Measurements from ENCODE around the gene MLIP.
"Not testable (repeated sequence)": the region's sequence is repeated elsewhere in the genome, so short reads cannot be mapped to it uniquely, and the experiment has no call there.

The MLIP gene

DNA sequence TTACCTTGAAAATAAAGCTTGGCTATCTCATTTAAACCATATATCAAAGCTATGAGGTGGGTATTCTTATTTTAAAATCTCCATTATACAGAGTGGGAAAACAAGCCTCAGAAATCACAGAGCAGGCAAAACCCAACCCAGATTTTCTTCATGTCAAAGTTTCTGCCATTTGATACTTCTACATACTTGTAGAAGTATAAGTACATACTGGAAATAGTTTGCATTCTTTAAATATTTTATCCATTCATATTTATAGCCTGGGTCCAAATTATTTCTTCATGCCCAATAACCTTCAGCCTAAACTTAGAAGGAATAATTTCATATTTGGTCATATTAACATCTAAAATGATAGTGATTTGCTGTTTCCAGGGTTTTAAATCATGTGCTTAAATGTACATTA lies 61.8 kb downstream of the MLIP start:
- FAIRE-seq (no peak), DNase-seq (ENCODE audit: insufficient read length) (no peak)
- no peak for TF ChIP-seq TAF1 (IDR thresholded peaks at IDR 0.05; ENCODE audit: borderline replicate concordance, low read depth, low read length)
- TF ChIP-seq POLR2A (IDR thresholded peaks at IDR 0.05; ENCODE audit: low read depth, low read length): no peak
- TF ChIP-seq POLR2AphosphoS5 (IDR thresholded peaks at IDR 0.05; ENCODE audit: low read depth, low read length): no peak

DNA sequence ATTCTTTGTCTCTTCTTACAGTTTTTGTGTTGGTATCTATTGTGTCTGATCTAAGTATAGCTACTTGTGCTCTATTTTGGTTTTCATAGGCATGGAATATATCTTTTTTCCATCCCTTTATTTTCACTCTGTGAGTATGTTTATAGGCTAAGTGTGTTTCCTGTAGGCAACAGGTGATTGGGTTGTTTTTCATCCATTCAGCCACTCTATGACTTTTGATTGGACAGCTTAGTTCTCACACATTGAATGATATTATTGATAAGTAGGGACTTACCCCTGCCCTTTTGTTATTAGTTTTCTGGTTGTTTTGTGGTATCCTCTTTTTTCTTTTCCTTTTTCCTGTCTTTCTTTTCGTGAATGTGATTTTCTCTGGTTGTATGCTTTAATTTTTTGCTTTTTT lies 67.9 kb downstream of the MLIP start:
- no peak for FAIRE-seq
- no peak for TF ChIP-seq TAF1 (IDR thresholded peaks at IDR 0.05; ENCODE audit: borderline replicate concordance, low read depth, low read length)
- TF ChIP-seq POLR2AphosphoS5 (IDR thresholded peaks at IDR 0.05; ENCODE audit: low read depth, low read length): no peak
- no peak for TF ChIP-seq POLR2A (IDR thresholded peaks at IDR 0.05; ENCODE audit: low read depth, low read length)
- no peak for DNase-seq (ENCODE audit: insufficient read length)

DNA sequence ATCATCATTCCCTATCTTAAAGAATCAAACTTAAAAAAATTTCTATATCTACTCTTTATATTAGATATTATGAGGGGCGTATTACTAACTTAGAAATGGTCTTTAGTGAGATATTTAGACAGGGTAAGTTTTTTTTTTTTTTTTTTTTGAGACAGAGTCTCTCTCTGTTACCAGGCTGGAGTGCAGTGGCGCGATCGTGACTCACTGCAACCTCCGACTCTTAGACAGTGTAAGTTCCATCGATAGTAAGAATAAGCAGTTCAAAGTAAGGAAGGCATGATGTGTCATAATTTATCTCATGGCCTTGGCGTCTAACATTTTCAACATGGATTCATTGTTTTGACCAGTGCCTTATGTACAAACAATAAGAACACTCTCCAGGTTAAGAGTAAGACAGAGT lies 72.4 kb downstream of the MLIP start:
- DNase-seq (ENCODE audit: insufficient read length) (no peak), FAIRE-seq (no peak)
- TF ChIP-seq POLR2A (IDR thresholded peaks at IDR 0.05; ENCODE audit: low read depth, low read length) (no peak), POLR2AphosphoS5 (IDR thresholded peaks at IDR 0.05; ENCODE audit: low read depth, low read length) (no peak)

DNA sequence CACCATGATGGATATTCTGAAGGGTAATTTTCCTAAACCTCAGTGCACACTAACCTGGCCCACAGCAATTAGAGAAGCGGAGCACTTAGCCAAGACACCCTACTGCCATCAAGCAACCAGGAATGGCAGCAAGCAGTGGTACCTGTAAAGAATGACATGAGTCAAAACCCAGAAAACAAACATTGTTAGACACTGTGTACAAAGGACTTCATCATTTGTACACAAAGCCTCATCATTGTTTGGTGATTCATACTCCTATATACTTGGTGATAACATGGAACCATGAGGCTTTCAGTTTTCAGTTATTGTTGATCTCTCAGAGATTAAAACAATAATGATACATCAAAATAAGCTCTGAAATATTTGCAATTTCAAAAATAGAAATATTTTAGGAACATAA lies 74.6 kb downstream of the MLIP start:
- DNase-seq (ENCODE audit: insufficient read length) (no peak), FAIRE-seq (no peak)
- TF ChIP-seq TAF1 (IDR thresholded peaks at IDR 0.05; ENCODE audit: borderline replicate concordance, low read depth, low read length) (no peak), POLR2A (IDR thresholded peaks at IDR 0.05; ENCODE audit: low read depth, low read length) (no peak), POLR2AphosphoS5 (IDR thresholded peaks at IDR 0.05; ENCODE audit: low read depth, low read length) (no peak)

DNA sequence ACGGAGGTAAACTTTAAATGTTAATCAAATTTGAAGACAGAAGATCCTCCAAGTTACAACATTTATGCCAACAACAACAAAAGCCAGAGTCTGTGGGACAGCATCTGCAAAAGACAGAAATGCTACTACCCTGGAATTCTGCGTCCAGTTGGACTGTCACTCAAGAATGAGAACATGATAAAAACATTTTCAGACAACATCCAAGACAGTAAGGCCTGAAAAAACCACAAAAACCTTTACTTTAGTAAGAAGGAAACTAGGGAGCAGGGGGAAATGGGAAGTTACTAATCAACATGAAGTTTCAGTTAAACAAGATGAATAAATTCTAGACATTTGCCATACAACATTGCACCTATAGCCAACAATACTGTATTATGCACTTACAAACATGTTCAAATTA lies 77.6 kb downstream of the MLIP start:
- TF ChIP-seq POLR2AphosphoS5 (IDR thresholded peaks at IDR 0.05; ENCODE audit: low read depth, low read length) (no peak), POLR2A (IDR thresholded peaks at IDR 0.05; ENCODE audit: low read depth, low read length) (no peak), TAF1 (IDR thresholded peaks at IDR 0.05; ENCODE audit: borderline replicate concordance, low read depth, low read length) (no peak)
- FAIRE-seq (no peak), DNase-seq (ENCODE audit: insufficient read length) (no peak)

DNA sequence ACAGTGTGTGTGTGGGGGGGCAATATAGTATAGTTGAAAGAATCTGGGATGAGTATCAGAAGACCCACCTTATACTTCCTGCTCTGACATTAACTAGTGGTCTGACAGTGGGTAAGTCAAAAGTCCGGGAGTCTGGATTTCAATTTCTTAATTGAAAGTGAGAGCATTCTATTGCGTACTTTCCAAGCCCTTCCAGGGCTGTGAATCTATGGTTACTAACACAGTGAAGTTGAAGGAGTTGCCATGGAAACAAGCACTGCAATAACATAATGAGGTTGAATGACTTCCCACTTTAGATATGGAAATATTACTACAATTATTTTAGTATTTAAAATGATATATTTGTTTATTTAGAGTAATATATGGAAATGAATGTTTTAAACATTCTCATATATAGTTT lies 80.2 kb downstream of the MLIP start:
- DNase-seq (ENCODE audit: insufficient read length): no peak
- FAIRE-seq: no peak
- no peak for TF ChIP-seq TAF1 (IDR thresholded peaks at IDR 0.05; ENCODE audit: borderline replicate concordance, low read depth, low read length)
- no peak for TF ChIP-seq POLR2AphosphoS5 (IDR thresholded peaks at IDR 0.05; ENCODE audit: low read depth, low read length)
- no peak for TF ChIP-seq POLR2A (IDR thresholded peaks at IDR 0.05; ENCODE audit: low read depth, low read length)

DNA sequence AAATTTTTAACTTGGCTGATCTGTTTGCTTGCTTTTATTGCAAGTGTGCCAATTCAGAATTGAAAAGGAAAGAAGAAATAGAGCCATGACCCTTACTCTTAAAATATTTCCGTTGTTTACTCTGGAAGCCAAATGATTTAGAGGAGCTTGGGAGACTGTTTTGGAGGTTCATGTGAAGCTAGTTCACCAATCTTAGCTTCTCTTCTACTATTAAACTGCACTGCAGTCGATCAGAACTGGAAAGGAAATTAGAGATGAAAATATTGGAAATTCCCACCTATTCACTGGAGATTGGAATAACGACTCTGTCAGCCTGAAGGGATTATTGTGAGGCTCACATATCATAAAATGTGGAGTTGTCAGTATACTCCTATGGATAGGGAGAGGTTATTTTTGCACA lies 81.8 kb downstream of the MLIP start:
- DNase-seq (ENCODE audit: insufficient read length) (no peak), FAIRE-seq (no peak)
- TF ChIP-seq TAF1 (IDR thresholded peaks at IDR 0.05; ENCODE audit: borderline replicate concordance, low read depth, low read length) (no peak), POLR2AphosphoS5 (IDR thresholded peaks at IDR 0.05; ENCODE audit: low read depth, low read length) (no peak), POLR2A (IDR thresholded peaks at IDR 0.05; ENCODE audit: low read depth, low read length) (no peak)

DNA sequence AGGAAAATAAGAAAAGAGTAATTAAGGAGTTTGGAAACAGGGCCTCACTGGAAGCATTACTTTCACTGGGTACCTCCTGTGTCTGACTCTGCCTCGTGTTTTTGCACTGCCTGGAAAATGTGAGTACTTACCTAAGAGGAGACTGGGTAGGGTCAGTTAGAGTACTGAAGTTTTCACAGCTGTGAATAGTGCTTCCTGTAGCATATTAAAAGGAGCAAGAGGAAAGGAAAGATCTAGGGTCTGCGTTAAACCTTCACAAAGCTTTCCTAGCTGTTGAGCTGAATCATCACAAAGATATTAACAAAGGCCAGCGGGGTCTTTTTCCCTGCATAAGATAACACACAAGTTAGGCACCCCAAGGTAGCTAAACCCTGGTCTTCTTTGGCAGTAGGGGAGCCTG lies 82.3 kb downstream of the MLIP start:
- TF ChIP-seq TAF1 (IDR thresholded peaks at IDR 0.05; ENCODE audit: borderline replicate concordance, low read depth, low read length) (no peak), POLR2A (IDR thresholded peaks at IDR 0.05; ENCODE audit: low read depth, low read length) (no peak), POLR2AphosphoS5 (IDR thresholded peaks at IDR 0.05; ENCODE audit: low read depth, low read length) (no peak)
- FAIRE-seq: no peak
- DNase-seq (ENCODE audit: insufficient read length): no peak

DNA sequence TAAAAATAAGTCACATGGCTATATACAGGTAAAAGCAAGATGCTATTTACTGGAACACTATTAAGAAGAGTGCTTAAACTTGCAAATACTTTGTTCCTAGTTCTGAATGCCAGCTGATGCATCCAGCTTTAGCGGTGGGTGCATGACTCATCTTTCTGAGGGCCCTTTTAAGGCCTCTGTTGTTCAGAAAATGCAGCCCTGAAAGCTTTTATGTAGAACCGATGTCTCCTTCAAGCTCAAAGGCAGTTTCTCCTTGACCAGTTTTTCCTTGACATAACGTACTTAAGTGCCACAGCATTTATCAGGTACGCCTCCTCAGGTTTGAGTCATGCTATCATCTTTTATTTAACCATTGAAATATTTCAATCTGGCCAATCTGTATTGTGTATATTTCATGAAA lies 82.8 kb downstream of the MLIP start:
- FAIRE-seq (no peak), DNase-seq (ENCODE audit: insufficient read length) (no peak)
- no peak for TF ChIP-seq POLR2AphosphoS5 (IDR thresholded peaks at IDR 0.05; ENCODE audit: low read depth, low read length)
- no peak for TF ChIP-seq POLR2A (IDR thresholded peaks at IDR 0.05; ENCODE audit: low read depth, low read length)
- no peak for TF ChIP-seq TAF1 (IDR thresholded peaks at IDR 0.05; ENCODE audit: borderline replicate concordance, low read depth, low read length)

DNA sequence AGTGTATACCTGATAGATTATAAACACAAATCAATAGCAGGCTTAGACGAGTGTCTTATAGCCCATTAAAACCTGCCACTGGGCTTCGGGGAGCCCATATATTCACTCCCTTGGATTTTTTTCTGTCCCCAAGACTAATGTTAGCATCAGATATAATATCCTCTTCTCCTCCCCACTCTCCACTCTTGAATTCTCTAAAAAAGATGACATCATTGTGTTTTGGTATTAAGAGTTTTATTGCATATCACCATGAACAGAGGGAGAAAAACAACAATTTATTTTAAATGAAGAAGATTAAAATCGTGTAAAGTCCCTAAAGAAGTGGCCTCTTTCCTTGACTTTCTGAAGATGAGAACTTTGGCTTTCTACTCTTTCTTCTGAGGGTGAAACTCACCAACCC lies 84.4 kb downstream of the MLIP start:
- TF ChIP-seq TAF1 (IDR thresholded peaks at IDR 0.05; ENCODE audit: borderline replicate concordance, low read depth, low read length) (no peak), POLR2A (IDR thresholded peaks at IDR 0.05; ENCODE audit: low read depth, low read length) (no peak), POLR2AphosphoS5 (IDR thresholded peaks at IDR 0.05; ENCODE audit: low read depth, low read length) (no peak)
- no peak for FAIRE-seq
- no peak for DNase-seq (ENCODE audit: insufficient read length)

DNA sequence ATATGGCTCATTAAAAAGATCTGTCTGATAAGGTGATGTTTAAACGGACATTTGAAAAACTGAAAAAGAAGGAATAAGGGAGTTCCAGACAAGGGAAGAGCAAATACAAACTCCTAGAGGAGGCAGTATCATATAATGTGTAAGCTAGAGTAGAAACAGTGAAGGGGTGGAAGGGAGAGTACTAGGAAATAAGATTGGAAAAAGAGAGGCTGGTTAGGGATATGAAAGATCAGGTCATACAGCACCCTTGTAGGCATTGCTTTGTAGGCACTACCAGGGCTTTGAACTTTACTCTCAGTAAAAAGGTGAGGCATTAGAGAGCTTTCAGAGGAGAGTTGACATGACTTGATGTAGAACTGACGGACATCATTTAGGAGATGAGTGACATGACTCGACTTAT lies 85.7 kb downstream of the MLIP start:
- DNase-seq (ENCODE audit: insufficient read length) (no peak), FAIRE-seq (no peak)
- no peak for TF ChIP-seq TAF1 (IDR thresholded peaks at IDR 0.05; ENCODE audit: borderline replicate concordance, low read depth, low read length)
- TF ChIP-seq POLR2A (IDR thresholded peaks at IDR 0.05; ENCODE audit: low read depth, low read length): no peak
- no peak for TF ChIP-seq POLR2AphosphoS5 (IDR thresholded peaks at IDR 0.05; ENCODE audit: low read depth, low read length)

DNA sequence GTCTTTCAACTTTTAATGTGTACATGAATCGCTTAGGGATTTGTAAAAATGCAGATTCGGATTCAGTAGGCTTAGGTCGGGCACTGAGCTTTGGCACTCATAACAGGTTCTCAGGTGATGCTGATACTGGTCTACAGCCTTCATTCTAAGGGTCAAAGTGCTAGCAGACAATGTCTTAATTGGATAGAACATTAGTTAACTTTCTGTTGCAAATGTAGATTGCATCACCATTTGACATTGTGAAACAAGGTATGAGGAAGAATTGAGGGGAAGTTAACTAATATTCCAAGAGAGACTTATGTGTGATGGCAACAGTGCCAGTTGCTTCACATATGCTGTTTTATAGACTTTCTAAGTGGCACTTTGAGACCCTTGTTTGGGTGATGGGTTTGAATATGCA lies 86.9 kb downstream of the MLIP start:
- DNase-seq (ENCODE audit: insufficient read length) (no peak), FAIRE-seq (no peak)
- TF ChIP-seq POLR2A (IDR thresholded peaks at IDR 0.05; ENCODE audit: low read depth, low read length): no peak
- TF ChIP-seq POLR2AphosphoS5 (IDR thresholded peaks at IDR 0.05; ENCODE audit: low read depth, low read length): no peak
- no peak for TF ChIP-seq TAF1 (IDR thresholded peaks at IDR 0.05; ENCODE audit: borderline replicate concordance, low read depth, low read length)

DNA sequence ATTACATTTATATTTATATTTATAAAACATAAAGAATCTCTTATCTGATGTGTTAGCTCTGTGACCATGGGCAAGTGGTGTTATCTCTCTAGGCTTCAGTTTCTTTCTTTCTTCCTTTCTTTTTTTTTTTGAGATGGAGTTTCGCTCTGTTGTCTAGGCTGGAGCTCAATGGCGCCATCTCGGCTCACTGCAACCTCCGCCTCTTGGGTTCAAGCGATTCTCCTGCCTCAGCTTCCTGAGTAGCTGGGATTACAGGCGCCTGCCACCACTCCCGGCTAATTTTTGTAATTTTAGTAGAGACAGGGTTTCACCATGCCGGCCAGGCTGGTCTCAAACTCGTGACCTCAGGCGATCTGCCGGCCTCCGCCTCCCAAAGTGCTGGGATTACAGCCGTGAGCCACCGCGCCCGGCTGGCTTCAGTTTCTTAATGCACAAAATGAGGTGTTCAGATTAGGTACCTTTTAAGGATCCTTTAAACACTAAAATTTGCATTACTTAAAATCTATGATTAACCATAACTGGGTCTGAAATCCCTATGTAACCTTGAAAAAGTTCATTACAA lies 92.3 kb downstream of the MLIP start:
- DNase-seq (ENCODE audit: insufficient read length); FAIRE-seq: not testable (repeated sequence)

Measured in GM12892 (cell line).